SK-MEL-5 (cell line): ENCODE data around the gene DLEC1. TPM values are rescaled to one million over a fixed set of nuclear protein-coding genes. Genes with fewer than 3 reads are reported as not detected.

ENCODE experiments used
- DNase-seq: peaks from one replicate; pipeline ENCODE4 v3.0.0-alpha.2; 2016; ENCODE audit warnings: low read depth, low spot score
- in situ Hi-C: cut with HindIII; loops from 2 replicates; pipeline ENCODE4 v1.10.0; 2016; ENCODE audit warnings: low sequenced_read_pairs, high pct_unique_total_duplicates, low pct_unique_long_range_greater_than_20kb
- total RNA-seq: library from RNA; depleted of rRNA; stranded (reverse); fragments of >200 nt; shearing (Covaris generic); gene quantifications from 2 replicates; pipeline ENCODE4 v1.2.3, GENCODE V29; 2014

The DLEC1 gene
- total RNA-seq, 1 experiment from 2014 or later: not detected

DNA sequence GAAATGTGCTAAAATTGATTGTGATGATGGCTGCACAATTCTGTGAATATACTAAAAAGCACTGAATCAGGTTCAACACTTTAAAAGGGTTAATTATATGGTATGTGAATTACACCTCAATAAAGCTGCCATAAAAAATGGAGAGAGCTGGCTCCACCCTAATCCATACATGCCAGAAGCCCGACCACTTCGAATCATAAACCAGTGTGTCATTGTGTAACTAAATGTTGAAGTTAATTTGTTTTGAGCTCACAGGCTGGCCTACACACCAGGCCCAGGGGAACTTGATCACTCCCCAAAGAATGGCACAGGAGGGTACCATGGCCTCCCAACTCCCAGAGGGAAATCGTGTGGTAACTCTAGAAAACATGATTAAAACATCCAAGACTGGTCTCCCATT, 23.5 kb upstream of the DLEC1 start:
- in situ Hi-C loops: no loop called here
- no peak for DNase-seq

DNA sequence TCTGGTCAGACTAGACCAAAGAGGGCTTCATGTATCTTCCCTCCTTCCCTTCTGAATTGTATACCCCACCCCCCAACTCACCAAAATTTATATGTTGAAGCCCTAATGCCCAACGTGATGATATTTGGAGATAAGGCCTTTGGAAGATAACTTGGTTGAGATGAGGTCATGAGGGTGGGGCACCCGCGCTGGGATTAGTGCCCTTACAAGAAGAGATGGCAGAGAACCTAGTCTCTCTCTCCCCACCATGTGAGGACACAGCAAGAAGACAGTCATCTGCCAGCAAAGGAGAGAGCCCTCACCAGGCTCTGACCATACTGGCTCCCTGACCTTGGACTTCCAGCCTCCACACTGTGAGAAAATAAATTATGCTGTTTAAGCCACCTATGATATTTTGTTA, 23.0 kb upstream of the DLEC1 start:
- no peak for DNase-seq
- in situ Hi-C loops: no loop called here

DNA sequence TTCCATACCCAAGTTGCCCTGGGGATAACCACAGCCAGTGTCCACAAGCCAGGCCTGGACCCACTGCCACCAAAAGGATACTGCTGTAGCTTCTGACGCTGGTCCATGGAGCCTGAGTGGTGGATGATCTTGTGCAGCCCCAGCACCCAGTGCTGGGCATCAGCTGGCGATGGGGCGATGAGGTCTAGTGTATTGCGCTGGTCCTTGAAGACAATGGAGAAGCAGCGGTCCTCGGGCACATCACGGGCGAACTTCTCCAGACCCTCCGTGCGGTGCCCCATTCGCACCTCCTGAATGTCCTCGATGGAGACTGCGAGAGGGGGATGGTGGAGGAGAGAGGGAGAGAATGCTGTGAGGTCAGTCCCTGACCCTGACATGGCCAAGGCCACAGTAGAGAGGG, 22.6 kb upstream of the DLEC1 start:
- in situ Hi-C loops: no loop called here
- no peak for DNase-seq

DNA sequence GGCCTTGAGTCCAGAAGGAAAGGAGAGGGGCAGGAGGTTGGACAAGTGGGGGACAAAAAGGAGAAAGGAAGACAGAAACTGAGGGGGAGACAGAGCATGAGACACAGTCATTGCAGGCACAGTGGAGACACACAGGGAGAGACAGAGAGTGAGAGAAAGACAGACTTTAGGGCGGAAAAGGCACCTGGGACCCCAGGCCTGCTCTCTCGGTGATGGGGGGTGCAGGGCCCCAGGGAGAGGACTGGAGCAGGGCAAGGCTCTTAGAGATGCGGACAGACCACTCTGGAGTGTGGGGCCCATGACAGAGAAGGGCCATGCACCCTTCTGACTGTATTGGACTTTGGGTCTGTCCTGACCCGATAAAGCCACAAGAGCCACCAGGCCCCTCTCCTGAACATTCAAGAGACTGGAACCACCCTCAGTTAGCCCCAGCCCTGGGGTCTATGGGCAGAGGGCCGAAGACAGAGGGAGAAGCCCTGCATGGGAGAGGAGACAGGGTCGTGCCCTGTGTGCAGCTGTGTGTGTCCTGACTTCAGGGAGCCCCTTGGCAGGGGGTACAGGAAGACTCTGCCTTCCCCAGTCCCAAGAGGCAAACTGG, 22.1 kb upstream of the DLEC1 start:
- no peak for DNase-seq
- in situ Hi-C loops: no loop called here

DNA sequence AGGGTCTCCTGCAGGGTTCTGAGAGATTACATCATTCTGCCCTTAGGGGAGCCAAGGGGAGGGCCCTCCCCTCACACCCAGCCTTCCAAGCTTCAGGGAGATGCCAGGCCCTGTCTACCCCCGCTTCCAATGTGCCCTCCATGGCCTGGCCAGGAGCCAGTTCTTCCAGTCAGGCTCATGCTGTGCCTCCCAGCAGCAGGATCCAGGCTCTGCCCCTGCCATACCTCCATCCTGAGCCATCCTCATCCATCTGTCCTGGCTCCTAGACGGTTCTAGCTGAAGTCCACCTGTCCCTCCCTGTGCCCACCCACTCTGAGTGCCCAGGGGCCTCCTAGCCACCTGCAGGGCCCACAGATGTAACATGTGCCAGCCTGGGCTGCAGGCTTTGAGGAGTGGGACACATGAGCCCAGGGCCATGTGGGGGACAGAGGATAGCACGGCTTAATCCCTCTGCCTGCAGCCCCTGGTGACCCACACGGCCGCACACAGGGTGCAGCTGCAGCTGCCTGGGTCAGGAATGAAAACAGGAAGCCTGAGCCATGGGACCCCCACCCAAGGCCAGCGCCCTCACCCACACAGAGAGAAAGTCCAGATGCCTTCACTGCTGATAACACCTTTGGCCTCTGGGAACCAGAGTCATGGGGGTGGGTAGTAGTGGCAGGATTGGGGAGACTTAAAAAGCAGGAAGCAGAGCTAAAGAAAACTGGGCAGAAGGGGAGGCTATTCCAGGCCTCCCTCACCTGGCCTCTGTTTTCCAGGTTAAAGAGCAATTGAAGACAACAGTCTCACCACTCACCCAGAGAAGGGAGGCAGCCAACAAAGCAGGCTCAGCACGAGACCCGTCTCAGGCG, 21.3 kb upstream of the DLEC1 start:
- DNase-seq: no peak
- in situ Hi-C loops: no loop called here

DNA sequence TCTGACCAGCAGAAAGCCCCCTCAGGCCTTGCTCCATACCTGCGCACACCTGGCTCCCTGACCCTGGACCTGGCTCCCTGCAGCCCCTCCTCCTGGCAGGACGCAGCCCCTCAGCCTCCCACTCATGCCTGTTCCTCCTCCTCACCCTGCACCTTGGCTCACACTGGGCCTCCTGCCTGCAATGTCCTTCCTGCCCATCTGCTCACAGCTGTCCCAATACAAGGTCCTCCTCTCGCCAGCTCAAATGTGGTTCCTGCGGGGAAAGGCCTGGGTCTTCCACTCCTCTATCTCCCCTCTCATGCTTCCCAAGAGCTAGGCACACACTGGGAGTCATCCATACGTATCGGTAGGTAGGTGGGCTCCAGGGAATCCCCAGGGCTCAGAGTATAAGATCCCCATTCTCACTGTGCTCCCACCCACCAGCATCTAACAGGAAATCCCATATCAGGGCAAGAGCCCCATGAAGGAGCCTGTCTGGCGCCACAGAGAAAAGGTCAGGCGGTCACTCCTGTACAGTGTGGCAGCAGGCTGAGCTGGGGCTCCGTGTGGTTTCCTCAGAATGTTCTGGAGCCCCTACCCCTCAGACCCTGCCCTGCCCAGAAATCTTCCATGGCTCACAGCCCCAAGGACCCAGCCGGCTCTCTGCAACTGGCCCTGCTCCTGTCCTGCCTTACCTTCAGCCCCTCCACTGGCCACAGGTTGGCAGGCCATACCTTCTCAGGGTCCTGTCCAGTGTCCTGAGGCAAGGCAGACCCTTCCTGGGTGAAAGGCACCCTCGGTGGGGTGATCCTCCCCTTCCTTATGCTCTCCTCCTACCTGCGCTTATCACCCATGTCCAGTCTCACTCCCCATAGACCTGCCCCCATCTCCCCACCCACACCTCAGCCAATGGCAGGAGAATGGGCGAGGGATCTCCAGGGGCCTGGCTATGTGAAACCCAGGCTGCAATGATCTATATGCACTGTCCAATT, 20.4 kb upstream of the DLEC1 start:
- in situ Hi-C loops: no loop called here
- no peak for DNase-seq

DNA sequence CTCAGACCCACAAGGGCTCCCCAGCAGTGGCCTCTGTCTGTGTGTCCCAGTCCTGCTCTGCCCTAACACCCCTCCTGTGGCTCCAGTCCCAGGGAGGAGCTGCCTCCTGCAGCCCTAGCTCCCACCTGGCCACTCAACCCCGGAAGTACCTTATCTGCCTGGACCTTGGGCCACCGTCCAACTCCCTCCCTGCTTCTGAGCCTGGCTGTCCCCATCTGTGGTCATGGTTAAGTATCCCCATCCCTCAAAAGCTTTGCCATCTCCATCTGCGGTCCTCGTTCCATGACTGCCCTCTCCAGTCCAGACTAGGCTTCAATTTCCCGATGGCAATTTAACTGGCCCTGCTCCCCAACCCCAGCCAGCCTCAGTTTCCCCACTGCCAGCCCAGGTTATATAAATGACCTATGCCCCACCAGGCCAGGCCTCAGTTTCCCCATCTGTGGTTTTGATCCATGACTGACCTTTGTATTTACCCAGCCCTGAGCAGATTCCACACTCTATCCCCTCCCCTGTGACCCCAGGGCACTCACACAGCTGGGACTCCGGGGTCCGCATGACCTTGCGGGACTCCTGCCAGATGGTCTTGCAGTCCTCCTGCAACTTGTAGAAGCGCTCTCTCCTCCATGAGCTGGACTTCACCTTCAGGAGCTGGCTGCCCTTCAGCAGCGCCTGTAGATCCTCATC, 19.2 kb upstream of the DLEC1 start:
- in situ Hi-C loops: no loop called here
- no peak for DNase-seq

DNA sequence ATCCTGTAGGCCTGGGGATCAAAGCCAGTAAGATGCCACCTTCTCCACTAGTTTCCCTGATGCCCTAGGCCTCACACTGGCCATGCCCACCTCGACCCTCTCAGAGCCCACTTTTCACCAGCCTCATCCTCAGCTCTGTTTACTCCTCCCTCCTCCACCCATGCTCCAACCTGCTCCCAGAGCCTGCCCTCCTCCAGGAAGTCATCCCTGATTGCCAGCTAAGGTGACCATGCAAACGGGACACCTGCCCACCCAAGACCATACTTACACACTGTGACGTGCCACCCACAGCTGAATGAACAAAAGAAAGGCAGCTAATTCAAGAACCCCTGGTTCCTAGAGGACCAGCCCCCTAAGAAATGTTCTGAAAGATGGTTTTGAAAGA, 18.7 kb upstream of the DLEC1 start:
- in situ Hi-C loops: no loop called here
- DNase-seq: no peak

DNA sequence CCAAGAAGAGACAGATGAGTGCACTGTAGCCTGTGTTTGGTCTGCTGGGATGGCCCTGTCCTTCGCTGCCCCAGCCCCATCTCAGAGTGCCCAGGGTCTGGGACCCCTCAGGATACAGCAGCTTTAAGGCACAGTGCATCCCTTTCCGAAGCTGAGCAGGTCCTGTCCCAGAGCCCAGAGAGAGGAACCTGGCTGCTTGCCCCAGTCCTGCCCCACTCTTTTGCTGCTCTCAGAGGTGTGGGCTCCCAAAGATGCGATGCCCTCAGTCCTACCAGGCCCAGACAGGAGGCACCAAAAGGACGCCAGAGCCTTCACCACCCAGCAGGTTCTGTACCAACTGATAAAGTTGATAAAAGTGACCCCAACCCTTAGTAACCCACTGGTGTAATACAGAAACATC, 17.8 kb upstream of the DLEC1 start:
- DNase-seq: no peak
- in situ Hi-C loops: no loop called here

DNA sequence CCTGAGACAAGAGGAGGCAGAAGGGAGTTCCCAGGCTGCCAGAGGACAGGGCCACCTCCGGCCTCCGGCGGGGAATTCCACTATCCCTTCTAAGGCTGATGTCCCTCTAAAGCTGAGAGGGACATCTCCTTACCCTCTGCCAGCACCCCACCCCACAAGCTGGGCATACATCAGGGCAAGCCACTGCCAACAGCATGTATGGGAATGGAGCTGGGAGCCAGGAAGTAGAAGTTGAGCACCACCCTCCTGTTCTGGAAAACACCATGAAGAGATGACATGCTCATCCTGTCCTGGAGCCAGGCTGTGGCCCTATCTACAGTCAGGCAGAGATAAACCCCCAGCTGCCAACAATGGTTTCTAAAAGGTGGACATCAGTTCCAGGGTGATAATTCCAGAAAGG, 16.7 kb upstream of the DLEC1 start:
- in situ Hi-C loops: no loop called here
- no peak for DNase-seq

DNA sequence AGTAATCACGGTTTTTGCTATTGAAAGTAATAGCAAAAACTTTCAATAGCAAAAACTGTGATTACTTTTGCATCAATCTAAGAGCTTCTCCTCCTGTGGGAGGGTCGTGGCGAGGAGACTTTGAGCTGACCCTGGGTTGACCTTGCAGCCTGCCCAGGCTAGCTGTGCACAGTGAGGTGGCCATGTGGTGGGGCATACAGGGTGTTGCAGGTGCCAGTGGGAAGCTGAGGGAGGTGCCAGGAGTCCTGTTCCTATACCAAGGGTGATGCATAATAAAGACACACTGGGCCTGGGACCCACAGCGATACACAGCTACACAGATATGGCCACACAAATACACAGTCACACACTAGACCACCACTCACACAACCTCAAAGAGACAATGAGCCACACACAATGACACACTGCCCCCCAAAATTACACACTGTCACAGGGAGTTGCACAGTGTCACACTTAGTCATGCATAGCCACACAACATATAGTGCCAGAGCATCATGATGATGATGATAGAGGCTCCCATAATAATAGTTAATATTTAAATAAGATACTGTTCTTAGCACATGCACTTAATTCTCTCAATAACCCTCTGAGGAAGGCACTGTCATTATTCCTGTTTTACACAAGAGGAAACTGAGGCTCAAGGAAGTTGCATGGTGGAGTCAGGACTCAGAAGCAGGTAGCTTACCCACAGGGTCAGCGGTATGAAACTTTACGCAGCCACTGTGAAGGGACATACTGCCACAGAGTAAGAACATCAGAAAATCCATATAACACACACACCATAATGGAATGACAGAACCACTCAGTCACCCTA, 15.9 kb upstream of the DLEC1 start:
- DNase-seq: no peak
- in situ Hi-C loops: no loop called here

DNA sequence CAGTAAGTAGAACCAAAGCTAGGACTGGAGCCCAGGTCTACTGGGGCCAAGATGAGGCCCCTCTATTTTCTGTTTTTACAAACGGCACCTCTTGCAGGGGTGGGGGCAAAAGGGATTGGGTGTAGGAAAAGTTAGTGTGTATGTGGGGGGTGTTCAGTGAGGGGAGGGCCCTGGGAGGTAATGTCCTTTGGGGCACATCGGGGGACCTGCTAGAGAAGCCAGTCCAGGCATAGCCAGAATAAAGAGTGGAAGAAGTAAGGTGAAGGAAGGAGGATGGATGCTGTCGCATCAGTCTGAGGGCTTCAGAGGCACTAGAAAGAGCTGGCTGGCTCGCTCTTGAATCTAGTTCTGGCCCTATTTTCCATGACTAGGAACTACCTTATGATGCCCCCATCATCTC, 12.2 kb upstream of the DLEC1 start:
- in situ Hi-C loops: no loop called here
- no peak for DNase-seq

DNA sequence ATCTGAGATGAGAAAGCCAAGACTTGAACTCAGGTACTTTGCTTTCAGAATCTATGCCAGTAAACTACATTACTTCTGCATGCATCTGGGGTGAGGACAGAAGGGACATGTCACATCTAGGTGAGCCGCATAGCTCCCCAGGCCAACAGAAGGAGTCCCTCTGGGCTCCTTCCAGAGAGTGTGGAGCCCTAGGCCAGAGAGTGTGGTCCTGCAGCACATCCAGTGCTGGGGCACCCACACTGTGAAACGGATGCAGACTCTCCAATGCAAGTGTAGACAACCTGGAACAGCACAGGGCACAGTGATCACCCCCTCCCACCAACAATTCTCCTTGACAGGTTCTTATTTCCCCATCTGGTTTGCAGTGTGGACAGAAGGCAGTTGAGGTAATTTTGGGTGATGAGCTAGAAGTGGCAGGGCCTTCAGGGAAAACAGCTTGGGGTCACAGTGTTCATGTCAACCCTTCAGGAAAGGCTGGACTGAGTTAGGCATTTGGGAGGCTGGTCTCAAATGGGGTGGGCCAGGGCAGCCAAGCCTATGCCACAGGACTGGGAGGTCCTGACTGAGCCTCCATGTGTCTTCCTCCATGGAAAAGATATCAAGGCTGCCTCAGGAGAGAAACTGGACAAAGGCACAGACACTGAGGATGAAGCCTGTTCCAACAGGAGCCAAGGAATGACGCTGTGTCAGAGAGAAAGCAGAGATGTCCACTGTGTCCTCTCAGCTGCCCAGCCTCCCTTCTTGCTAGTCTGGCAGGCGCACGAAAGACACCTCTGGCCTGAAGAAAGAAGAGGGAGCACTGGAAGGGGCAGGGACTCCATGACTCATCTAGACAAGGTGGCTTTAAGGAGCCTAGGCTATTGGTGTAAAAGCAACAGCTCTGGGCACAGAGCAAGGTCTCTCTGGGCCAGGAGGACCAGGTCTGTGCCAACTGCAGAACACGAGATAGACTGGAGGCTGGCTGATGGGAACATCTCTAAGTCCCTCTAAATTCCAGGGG, 11.2 kb upstream of the DLEC1 start:
- in situ Hi-C loops: no loop called here
- no peak for DNase-seq

DNA sequence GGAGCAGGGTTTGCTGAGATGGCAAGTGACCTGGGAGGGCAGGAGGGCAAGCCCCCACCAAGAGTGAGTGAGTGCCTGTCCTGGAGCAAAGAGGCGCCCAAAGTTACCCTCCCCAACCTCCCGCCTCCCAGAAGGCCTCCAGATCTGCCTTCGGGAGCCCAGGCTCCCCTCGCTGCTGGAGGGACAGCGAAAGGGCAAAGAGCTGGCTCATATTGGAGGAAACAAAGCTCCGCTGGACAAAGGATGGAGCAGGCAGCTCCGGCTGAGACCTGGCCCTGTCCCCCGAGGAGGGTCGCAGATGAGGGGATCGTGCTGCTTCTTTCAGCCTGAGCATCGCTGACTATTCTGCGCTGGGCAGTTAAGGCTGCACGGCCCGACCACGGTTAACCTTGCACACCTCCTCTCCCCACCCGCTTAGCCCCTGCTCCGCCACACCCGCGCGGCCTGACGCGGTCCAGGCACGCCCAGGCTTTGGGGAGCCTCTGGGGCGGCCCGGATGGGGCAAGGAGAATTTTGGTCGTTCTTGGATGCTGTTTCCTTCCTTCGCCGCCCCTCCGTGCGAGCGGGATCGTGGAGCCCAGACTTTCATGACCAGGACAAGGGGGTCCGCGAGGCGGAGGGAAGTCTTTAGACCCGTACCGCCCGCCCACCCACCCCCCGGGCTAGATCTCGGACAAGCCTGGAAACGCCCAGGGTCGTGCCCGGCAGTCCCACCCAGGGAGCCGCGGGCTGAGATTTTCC, 10.2 kb upstream of the DLEC1 start:
- in situ Hi-C loops: no loop called here

DNA sequence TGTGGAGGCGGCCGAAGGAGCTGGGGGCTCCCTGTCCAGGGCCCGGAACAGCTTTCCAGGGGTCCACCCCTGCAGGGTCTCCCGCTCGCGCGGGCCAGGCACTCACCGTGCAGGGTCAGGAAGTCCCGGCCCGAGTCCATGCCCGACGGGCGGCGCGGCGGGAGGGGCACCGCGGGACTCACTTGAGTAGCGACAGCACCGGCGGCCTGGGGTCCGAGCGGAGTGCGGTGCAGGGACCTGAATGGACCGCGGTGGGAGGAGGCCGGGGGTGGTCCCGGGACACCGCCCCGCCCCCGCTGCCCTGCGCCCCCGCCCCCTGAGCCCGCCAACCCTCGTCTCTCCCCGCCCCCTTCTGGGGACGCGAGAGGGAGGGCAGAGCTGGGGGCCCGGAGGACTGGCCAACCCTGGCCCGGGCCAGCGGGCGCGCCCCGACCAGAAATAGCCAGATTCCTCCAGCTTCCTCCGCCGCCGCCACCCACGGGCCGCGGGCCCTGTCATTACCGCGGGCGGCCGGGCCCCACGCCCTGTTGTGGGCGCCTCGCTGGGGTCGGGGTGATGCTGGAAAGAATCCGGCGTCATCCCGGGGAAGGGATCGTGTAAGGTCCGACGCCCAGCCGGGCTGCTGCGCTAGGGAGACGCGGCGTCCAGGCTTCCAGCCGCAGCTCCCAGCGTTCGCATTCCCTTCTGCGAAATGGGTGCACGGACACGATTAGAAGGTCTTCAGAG, 9.4 kb upstream of the DLEC1 start, which contains the start of gene PLCD1:
TSS of gene PLCD1 (minus strand) at position 243 of the 726 bp plus-strand sequence. CDS start at position 140, 103 bp downstream.
- in situ Hi-C loops: no loop called here
- DNase-seq: no peak

More for the DNA sequence above, 10.2 kb upstream of the DLEC1 start:
- DNase-seq: no peak
